ENCODE measurements around the gene HOXC11.

The HOXC11 gene

GRCh38 chr12:53984901-53985691 lies 12.2 kb downstream of the HOXC11 start, which contains the start of gene HOXC10:
Gene HOXC10, plus strand, starts transcription at chr12:53985146. Its CDS starts 114 bp downstream, at chr12:53985260.
- no peak for DNase-seq (ENCODE audit: low spot score)

- DNase-seq (ENCODE audit: low spot score), result no peak
Observed at GRCh38 chr12:53985692-53985993, 12.7 kb downstream of the HOXC11 start.

GRCh38 chr12:53985994-53986685 lies 13.2 kb downstream of the HOXC11 start:
- no peak for DNase-seq (ENCODE audit: low spot score)

GRCh38 chr12:53986686-53987483 lies 14.0 kb downstream of the HOXC11 start:
- no peak for DNase-seq (ENCODE audit: low spot score)

GRCh38 chr12:53987787-53988230 lies 14.9 kb downstream of the HOXC11 start:
- DNase-seq (ENCODE audit: low spot score), result no peak

- no peak for DNase-seq (ENCODE audit: low spot score)
Observed at GRCh38 chr12:53988541-53989226, 15.8 kb downstream of the HOXC11 start.

GRCh38 chr12:53989227-53990113 lies 16.5 kb downstream of the HOXC11 start:
- peak; percentile 74 for DNase-seq (ENCODE audit: low spot score)

GRCh38 chr12:53990311-53991076 lies 17.6 kb downstream of the HOXC11 start:
- DNase-seq (ENCODE audit: low spot score), result peak; percentile 69

- DNase-seq (ENCODE audit: low spot score), result no peak
Observed at GRCh38 chr12:53991077-53991460, 18.1 kb downstream of the HOXC11 start.

GRCh38 chr12:53992377-53992889 lies 19.5 kb downstream of the HOXC11 start:
- no peak for DNase-seq (ENCODE audit: low spot score)

GRCh38 chr12:53993162-53994008 lies 20.5 kb downstream of the HOXC11 start:
- no peak for DNase-seq (ENCODE audit: low spot score)

GRCh38 chr12:53994009-53994263 lies 21.0 kb downstream of the HOXC11 start:
- DNase-seq (ENCODE audit: low spot score), result no peak

- DNase-seq (ENCODE audit: low spot score), result no peak
Observed at GRCh38 chr12:53994264-53995001, 21.5 kb downstream of the HOXC11 start.

GRCh38 chr12:53995002-53995377 lies 22.1 kb downstream of the HOXC11 start:
- no peak for DNase-seq (ENCODE audit: low spot score)

- peak; percentile 96 for DNase-seq (ENCODE audit: low spot score)
Observed at GRCh38 chr12:53995378-53996239, 22.7 kb downstream of the HOXC11 start.

- no peak for DNase-seq (ENCODE audit: low spot score)
Observed at GRCh38 chr12:53996240-53997203, 23.6 kb downstream of the HOXC11 start.

Measured in LoVo (cell line).